HG03378 (cell line): ENCODE data around the gene TEX9.
A peak's percentile ranks its signal among the peaks of the same experiment; 100 is the strongest.
"Not testable (repeated sequence)": the region's sequence is repeated elsewhere in the genome, so short reads cannot be mapped to it uniquely, and the experiment has no call there.

Experiments
- ATAC-seq: cut with Tn5 transposase; IDR thresholded peaks from one replicate; pipeline ENCODE4 v1.9.1; 2021; ENCODE audit warnings: mild to moderate bottlenecking, moderate library complexity; ENCODE audit not compliant: unreplicated experiment

TEX9 gene

DNA sequence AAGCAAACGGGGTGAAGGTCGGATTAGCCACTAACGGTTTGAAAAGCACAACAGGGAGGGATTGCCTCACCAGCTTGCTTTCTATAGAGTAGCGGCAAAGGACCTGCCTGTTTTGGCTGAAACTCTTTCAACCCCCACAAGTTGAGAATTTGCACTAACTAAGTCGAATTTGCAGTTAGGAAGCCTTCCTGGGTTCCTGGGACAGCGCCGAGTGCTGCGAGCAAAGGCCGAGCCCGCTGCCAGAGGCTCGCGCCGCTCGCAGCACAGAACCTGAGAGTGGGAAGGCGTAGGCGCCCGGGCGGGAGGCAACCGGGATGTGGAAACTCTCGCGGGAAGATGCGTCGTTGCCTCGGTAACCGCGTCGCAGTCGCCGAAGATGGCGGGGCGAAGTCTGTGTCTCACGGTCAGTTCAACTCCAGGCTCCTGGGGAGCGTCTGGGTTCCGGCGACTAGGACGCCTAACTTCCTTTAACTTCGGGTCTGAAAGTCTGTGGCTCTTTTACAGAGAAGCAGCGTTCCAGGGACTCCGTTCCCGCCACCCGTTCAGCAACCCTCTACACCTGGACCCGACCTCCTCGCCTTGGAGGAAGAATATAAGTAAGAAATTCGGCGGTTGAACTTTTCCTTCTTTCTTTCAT is at the start of gene TEX9:
Gene TEX9 (plus strand): TSS at position 352 of the 637 bp plus-strand sequence. CDS start 25 bp downstream, at position 377.
- peak; percentile 84 for ATAC-seq

DNA sequence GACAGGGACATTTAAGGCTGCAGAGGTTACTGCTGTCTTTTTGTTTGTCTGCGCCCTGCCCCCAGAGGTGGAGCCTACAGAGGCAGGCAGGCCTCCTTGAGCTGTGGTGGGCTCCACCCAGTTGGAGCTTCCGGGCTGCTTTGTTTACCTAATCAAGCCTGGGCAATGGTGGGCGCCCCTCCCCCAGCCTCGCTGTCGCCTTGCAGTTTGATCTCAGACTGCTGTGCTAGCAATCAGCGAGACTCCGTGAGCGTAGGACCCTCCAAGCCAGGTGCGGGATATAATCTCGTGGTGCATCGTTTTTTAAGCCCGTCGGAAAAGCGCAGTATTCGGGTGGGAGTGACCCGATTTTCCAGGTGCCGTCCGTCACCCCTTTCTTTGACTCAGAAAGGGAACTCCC is 48.7 kb upstream of the TEX9 start:
- ATAC-seq: not testable (repeated sequence)

DNA sequence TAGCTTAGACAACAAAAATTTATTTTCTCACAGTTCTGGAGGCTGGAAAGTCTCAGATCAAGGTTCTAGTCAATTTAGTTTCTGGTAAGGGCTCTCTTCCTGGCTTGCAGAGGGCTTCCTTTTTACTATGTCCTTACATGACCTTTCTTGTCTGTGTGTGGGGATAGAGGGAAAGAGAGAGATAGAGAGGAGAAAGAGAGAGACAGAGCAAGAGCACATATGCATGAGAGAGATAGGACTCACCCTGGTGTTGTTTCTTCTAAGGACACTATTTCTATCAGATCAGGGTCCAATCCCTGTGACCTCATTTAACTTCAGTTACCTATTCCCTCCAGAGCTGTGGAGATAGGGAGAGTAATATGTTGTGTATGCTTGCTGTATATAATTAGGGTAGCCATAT is 44.9 kb upstream of the TEX9 start:
- ATAC-seq: no peak

DNA sequence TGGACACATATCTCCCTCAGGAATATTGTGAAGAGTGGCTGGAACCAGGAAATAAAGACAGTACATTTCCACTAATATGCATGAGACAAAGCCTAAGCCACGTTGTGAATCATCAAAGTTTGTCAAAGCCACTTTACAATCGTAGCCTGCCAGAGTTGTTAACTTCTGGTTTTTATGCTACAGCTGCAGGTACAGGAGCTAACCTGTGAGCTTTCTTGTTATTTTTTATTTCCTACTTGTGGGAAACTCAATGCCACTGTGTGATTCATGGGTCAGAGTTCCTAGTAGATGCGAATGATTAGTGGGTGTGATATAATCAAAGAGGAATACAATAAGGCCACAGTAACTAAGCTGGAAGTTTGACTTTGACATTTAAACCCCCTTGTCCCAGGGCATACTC is 44.4 kb upstream of the TEX9 start:
- ATAC-seq: no peak

DNA sequence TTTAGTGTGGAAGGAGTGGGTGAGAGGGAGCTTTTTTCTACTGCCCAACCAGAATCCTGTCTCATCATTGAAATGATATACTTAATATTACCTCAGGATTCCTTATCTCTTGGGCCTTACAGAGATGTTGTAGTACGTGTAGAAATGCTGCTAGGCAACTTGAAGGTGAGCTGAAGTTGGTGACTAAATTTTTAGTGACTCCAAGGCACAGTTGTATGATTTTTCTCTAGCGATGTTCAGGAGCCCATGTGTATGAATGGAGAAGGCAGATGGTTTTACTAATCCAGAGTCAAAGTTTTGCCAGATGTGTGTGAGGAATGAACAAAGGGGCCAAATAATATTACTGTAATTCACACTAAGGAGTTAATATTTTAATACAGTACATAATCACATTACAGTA is 42.8 kb upstream of the TEX9 start:
- ATAC-seq: no peak

DNA sequence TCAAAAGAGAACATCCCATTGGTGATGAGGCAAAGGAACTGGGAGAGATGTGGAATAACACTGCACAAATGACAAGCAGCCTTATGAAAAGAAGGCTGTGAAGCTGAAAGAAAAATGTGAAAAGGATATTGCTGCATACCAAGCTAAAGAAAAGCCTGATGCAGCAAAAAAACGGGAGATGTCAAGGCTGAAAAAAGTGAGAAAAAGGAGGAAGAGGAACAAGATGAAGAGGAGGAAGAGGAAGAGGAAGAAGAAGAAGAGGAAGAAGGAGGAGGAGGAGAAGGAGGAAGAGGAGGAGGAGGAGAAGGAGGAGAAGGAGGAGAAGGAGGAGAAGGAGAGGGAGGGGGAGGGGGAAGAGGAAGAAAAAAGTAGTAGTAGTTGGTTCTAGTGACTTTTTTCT is 41.8 kb upstream of the TEX9 start:
- no peak for ATAC-seq

DNA sequence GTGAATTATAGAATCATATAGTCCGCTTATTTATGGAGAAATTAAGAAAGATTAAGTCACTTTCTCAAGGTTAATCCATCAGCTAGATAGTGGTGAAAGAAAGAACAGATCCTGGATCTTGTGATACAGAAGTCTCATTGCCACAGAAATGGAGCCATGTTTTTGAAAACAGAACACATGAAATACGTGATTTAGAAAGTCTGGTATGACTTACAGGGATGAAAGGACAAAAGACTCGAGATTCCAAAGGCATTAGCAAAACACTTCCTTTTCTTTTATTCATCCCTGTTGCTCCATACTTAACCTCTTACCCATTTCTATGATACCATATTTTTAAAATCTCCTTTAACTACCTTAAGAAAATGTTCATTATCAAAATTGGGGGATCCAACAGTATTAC is 40.0 kb upstream of the TEX9 start:
- no peak for ATAC-seq

DNA sequence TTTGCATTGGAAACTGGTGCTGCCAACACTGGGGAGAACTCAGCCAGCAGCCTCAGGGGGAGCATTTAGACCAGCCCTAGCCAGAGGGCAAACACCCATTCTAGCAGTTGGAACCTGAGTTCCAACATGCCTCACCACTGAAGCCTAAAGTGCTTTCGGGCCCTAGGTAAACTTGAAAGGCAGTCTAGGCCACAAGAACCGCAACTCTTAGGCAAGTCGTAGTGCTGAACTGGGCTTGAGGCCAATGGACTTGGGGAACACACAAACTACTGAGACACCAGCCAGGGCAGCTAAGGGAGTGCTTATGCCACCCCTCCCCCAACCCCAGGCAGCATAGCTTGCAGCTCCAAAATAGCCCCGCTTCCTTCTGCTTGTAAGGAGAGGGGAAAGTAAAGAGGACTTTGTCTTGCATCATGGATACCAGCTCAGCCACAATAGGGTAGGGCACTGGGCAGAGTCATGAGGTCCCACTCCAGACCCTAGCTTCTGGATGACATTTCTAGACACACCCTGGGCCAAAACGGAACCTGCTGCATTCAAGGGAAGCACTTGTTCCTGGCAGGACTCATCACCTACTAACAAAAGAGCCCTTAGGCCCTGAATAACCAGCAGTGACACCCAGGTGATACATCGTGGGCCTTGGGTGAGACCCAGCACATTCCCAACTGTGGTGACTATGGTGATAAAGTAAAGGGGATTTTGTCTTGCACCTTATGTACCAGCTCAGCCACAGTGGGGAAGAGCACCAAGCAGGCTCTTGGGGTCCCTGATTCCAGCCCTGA is 37.3 kb upstream of the TEX9 start:
- no peak for ATAC-seq

DNA sequence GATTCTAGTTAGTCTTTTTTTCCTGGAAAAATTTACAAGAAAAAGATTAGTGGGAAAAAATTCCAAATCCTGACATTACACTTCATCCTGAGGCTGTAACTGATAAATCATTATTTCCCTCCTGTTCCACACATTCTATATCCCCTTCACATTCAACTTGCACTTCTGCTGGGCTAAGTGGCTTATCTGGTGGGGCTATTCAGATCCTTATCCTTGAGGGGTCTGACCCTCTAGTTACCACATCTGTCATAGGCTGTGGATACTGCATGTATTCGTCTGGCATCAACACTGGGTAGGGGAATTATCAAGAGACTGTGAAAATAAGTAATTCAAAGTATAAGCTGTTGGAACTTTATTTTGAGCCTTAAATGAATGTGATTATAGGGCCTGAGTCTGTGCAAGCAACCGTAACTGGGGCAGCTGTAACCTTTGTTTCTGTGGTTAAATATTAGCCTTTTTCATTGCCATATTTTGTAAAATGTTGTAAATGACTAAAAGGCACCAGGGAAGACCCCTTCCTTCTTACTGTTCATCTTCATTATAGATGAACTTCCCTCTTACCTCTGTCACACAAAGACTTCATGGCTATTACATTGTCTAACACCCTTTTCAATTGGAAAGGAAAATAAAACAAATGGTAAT is 28.0 kb upstream of the TEX9 start:
- no peak for ATAC-seq

DNA sequence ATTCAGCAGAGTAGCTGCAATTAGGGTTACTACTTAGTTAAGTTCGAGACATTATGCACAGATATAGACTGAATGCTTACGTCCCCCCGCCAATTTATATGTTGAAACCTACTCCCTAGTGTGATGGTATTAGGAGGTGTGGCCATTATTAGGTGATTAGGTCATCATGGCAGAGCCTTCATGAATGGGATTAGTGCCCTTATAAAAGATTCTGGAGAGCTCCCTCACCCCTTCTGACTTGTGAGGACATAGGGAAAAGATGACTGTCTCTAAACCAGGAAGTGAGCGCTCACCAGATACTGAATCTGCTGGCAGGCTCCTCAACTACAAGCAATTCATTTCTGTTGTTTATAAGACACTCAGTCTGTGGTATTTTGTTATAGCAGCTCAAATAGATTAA is 25.6 kb upstream of the TEX9 start:
- no peak for ATAC-seq

DNA sequence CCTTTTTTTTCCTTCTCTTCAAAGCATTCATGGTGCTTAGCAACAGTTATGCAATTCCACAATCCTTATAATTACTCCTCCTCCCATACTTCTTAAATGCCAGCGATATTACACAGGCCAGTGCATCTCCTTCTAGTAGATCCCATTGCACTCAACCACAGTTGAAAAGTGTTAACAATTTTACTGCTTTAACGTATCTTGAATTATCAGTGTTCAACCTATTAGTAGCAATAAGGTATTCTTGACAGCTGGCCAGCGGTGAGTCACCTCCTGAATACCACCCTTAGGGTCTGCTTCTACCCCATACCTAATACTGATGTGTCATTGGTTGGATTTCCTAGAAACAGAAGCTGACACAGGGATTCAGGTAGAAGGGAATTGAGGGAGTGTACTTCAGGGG is 24.0 kb upstream of the TEX9 start:
- no peak for ATAC-seq

DNA sequence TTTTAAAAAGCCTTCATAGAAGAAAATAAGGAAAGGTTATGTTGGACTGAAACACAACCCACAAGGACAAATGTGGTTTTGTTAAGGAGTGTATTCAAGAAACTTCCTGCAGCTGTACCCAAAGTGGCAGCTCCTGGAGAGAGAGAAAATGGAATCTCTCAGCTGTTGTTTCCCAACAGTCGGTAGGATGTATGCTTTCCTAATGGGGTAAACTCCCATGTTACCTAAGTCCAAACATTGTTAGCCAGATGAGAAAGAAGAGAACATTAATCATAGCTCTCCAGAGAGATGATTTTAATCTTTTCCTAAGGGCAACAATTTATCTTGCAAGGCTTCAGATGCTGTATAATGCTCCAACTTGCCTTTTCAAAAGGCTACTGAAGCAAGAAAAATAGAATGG is 22.6 kb upstream of the TEX9 start:
- ATAC-seq: no peak

DNA sequence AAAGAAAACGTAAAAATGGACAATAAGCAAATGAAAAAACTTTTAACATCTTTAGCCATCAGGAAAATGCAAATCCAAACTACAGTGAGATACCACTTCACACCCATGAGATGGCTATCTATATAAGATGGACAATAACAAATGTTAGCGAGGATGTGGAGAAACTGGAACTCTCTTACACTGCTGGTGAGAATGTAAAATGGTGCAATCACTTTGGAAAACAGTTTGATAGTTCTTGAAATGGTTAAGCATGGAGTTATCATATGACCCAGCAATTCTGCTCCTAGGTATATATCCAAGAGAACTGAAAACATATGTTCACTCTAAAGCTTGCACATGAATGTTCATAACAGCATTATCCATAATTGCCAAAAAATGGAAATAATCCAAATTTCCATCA is 21.3 kb upstream of the TEX9 start:
- ATAC-seq: no peak

DNA sequence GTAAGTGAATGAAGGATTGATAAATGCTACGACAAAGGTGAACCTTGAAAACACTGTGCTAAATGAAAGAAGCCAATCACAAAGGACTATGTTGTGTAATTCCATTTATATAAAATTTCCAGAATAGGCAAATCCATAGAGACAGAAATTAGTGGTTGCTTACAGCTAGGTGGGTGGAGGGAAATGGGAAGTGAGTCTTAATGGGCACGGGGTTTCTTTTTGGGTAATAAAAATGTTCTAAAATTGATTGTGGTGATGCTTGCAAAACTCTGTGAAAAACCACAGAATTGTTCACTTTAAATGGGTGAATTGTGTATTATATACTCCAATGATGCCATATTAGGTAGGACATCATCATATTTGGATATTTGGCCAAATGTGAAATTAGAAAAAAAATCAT is 20.9 kb upstream of the TEX9 start:
- no peak for ATAC-seq

DNA sequence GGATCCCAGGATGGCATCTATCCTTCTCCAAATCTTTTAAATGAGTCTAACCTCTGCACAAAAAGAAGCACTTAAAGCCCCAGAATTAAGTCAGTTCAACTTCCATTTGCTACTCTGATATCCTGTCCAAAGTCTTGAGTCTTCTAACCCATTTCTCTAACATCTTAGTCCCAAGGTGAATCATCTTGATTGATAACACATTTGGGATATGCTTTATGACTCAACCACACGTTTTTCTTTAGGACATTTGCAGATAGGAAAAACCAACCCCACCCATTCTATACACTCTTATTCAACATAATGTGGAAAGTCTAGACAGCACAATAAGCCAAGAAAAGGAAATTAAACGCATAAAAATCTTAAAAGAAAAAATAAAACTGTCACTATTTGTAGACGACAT is 18.8 kb upstream of the TEX9 start:
- no peak for ATAC-seq

DNA sequence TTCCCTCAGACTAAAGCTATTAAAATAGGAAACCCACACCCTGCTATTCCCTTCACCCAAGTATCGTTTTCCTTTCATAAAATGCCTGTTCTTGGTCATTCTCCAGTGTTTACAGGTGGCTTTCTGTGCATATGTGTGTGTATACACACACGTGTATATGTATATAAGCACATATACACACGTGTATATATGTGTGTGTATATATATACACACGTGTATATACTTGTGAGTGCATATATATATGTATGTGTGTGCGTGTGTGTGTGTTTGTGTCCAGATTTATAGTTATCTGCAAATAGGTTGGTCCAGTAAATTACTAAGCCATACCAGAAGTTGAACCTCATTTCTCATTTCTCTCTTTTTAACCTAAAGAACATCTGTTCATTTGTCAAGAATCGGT is 15.7 kb upstream of the TEX9 start:
- ATAC-seq: no peak

DNA sequence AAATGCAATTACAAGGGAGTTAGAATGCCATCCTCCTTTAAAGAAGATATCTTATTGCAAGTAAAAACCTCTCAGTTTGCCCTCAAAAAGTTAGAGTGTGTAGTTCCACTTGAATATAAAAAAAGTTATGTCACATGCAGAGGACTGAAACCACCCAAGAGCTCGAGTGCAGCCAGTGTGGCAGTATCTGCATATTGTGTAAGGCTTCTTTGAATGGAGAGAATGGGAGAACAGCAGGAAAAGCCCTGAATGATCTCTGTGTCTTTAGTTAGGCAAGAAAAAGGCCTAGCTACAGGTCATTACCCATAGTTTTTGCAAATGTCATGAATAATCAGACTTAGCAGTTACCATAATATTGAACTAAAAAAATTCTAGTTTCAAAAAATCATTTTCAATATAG is 13.9 kb upstream of the TEX9 start:
- ATAC-seq: no peak

DNA sequence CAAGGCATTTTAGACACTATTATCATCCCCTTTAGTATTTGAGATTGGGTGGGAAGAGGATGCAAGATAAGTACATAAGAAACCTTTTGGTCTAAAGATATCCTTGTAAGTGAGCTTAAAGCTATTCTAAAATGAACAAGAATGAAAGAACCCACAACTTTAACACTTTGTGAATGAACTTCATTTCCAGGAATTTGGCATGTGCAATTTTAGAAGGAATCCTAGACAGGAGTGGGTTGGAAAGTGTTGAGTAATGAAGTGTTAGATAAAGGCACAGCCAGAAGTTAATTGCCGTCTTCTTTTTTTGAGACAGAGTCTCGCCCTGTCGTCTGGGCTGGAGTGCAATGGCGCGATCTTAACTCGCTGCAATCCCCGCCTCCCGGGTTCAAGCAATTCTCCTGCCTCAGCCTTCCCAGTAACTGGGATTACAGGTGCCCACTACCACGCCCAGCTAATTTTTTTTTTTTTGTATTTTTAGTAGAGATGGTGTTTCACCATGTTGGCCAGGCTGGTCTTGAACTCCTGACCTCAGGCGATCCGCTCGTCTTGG is 13.2 kb upstream of the TEX9 start:
- no peak for ATAC-seq

DNA sequence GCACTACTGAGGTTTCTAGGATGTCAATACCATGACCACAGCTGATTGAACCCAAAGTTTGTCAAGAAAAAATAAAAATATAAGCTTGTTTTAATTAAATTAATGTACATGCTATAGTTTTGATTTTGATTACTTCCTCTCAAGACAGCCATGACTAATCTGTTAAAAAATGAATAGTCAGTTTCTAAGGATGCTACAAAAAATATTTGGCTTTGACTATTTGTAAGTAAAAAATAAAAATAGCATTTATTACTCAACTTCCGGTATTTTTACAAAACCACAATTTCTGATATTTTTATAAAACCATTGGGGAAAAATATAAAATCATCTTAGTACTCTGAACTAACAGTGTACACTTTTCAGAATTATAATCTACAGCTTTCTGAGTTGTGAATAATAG is 12.1 kb upstream of the TEX9 start:
- ATAC-seq: no peak

DNA sequence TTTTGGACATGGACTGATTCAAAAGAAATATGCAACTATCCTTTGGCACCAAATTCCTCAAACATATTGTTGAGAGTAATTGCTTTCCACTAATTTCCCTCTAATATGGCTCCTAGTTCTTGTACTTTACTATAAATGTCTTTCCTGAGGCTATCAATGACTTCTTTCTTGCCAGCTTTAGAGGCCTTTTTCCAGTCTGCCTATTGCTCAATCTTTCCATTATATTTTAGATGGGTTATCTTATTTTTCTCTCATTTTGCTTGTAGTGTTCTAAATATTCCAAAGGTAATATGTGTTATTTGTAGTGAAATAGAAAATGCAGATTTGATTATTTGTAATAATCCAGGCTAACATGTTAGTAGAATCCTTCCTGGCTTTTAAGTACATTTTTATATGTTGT is 11.5 kb upstream of the TEX9 start:
- ATAC-seq: no peak

DNA sequence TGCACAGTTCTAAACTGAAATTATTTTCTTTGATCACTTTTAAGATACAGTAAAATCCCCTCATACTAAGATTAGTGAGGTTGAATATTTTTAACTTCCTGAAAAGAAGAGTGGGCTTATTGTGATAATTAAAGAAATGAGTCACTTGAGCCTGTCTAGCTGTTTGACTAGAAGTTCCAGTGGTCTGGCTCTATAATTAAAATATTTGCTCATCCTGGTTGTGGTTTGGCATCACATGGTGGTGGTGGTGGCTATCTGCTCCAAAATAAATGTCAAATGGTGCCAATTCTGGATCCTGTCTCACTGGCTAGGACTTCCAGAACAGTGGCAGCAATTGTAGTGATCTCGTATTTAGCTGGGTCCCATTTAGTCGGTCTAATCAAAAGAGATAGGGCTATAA is 8.6 kb upstream of the TEX9 start:
- ATAC-seq: peak; percentile 85

DNA sequence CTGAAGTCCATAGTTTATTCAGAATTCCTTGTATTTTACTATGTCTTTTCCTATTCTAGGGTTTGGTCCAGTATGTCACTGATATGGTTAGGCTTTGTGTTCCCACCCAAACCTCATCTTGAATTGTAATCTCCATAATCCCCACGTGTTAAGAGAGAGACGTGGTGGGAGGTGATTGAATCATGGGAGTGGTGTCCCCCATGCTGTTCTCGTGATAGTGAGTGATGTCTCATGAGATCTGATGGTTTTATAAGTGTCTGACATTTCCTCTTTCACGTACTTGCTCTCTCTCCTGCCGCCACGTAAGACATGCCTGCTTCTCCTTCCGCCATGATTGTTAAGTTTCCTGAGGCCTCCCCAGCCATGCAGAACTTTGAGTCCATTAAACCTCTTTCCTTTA is 6.6 kb upstream of the TEX9 start:
- no peak for ATAC-seq
